ENCODE measurements around the gene ME3.

Gene ME3

GRCh38 chr11:86518211-86518610 is 154.2 kb downstream of the ME3 start:
- no peak for DNase-seq

DNA sequence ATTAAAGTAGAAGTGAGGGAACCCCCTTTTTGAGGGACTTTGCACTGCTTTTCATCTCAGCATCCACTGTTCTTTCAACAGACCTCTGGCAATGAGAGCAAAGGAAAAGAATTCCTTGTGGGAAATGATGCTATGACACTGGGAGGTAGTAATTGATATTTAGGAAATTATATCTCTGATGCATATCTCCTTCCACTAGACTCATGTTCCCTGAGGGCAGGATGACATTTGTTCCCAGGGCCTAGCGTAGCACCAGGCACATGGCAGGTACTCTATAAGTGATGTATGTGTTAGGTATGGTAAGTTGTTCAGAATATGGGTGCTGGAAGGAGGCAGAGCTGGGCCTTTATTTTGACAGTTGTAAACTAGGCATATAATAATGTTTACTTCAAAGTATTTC is 154.9 kb downstream of the ME3 start:
- DNase-seq = no peak

DNA sequence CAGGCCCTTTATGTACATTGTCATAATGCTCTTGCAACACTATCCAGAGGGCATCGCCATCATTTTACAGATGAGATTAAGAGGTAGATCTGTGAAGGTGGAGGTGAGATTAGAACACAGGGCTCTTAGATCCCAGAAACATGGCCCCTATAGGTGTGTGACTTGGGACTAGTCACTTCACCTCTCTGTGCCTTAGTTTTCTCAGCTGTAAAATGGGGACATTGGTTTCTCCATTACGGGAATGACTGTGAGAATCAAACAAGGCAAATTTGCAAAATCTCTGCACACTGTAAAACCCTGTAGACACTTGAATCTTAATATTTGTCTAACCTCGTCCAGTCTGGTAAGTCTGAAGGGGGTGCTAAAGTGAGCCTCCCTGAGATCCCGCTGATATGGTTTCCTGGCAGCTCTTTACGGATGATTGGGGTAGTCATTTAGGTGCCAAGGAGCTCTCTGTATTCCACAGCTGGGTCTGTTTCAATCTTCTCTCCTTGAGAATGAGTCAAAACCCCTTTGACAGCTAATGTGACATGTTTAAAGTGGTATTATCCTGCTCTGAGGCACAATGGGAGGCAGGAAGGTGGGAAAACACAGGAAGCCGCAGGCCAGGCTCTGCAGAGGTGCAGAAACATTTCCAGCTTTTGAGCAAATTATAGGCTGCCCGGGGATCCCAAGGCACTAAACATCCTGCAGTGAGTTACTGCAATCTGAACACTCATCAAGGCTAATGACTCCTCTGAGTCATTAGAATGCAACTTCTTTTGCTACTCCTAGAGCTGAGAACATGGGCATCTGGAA is 156.9 kb downstream of the ME3 start:
- peak in 11 of 56 donors; percentile 2 to 34 (median 5) for DNase-seq

DNA sequence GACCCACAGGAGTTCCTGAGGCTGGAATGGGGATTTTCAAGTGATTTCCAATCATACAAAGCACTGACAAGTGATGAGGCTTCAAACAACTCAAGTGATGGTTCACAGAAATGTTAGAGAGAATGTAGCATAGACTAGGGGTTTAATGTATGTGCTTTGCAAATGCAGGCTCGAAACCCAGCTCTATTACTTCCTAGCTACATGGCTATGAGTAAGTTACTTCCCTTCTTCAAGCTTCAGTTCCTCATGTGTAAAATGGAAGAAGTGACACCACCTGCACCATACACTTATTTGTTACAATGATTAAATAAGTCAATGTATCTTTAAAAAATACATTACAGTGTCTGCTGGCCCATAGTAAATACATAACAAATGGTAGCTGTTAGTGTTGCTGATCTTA is 158.0 kb downstream of the ME3 start:
- no peak for DNase-seq

GRCh38 chr11:86513746-86514373 is 158.6 kb downstream of the ME3 start:
- DNase-seq = no peak

DNA sequence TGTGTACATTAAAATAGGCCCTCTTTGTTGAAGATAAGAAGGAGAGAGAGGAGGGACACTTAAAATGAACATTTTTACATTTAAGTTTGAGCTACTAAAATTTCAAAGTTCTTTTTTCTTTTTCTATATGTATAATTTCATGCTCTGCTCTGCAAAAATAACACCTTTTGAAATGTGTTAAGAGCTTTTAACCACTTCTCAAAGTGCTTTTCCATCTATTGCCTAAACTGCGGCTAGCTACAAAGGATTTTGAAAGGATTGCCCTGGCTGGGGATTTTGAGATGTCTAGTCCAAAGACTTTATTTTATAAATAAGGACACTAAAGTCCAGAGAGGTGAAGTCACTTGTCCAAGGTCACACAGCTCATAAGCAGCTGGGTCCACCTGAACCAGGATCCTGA is 159.3 kb downstream of the ME3 start:
- no peak for DNase-seq

DNA sequence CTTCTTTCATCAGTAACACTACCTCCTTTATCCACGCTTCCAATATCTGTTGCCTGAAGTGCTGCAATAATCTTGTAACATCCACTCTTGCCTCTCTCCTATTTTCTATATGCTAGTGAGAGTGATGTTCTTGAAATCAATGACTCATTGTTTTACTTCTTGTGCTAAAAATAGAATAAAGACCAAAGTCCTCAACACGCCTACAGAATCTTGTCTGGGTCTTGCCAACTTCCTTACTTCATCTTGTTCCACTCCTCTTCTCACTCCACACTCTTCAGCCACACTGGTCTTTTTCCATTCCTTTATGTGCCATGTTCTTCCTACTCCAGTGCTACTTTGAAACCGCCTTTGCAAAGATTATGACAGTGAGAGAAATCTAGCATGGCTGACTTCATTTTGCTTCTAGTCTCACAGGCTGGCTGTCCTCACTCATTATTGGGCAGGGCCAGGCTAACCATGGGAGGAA is 161.3 kb downstream of the ME3 start:
- DNase-seq = no peak

- no peak for DNase-seq
Observed at GRCh38 chr11:86510674-86511073, 161.7 kb downstream of the ME3 start.

DNA sequence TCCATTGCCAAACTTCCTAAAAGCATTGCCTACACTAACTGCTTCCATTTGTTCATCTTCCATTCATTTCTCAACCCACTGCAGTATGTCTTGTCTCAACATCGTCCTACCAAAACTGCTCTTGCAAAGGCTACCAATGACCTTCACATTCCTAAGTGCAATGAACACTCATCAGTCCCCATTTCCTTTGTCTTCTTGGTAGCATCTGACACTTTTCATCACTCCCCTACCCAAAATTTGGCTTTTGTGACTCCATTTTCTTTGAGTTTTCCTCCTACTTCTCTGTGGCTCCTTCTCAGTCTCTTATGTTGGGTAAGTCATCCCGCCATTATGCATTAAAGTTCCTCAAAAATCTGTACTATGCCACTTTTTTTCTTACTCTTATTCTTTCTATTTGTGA is 162.3 kb downstream of the ME3 start:
- no peak for DNase-seq

DNA sequence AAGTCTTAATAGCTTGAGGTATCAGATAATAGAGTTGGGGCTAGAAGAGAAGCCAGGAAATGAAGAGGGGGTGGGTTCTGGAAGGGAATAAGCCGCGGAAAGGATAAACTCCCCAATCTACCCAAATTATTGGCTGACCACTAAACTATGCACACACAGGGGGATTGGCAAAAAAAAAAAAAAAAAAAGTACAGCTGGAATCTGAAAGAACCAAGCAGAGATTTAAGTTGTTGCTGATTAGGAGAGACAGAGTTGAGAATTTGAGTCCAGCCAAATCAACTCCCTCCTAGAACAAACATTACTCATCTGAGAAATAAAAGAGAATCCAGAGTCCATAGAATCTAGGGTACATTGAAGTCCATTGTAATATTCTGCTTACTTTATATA is 162.8 kb downstream of the ME3 start:
- no peak for DNase-seq

DNA sequence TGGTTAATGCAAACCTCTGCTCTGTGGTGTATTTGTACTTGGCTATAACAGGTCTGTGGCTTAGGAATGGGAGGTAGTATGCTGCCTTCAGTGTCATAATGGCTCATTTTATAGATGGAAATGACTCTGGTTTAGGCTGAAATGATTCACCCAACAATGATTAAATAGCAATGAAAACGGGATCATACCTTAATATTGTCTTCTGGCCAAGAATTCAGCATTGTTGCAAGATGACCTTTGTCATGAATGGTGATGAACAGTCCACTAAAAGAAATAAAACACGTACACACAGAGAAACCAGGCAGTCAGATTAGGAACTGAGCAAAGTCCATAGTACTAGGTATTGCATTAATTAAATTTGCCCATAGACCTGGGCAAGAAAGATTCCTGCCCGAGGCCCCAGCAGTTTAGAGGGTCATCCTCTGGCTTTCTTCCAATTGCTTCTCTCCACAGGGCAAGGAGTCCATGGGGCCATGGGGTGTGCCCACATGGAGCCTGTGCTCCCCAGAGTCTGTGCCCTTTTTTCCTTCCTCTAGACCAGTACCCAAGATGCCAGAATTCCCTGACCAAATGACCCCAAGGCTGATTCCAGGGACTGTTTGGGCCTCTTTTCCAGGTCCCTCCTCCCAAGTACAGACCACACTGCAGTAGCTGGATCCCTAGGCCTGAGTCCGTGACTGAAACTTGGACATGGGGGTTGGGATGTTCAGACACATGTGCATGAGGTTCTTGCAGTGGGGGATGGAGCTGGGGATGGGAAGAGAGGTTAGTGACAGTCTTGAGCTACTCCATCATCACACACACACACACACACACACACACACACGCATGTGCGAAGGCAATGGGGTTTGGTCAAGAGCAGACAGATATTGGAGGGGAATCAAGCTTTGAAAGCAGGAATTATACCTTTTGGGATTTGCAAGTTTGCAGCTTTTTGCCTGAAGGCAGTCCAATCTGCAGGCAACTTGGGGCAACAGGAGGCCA is 163.5 kb downstream of the ME3 start:
- no peak for DNase-seq

- DNase-seq = no peak
Observed at GRCh38 chr11:86507249-86507845, 165.1 kb downstream of the ME3 start.

DNA sequence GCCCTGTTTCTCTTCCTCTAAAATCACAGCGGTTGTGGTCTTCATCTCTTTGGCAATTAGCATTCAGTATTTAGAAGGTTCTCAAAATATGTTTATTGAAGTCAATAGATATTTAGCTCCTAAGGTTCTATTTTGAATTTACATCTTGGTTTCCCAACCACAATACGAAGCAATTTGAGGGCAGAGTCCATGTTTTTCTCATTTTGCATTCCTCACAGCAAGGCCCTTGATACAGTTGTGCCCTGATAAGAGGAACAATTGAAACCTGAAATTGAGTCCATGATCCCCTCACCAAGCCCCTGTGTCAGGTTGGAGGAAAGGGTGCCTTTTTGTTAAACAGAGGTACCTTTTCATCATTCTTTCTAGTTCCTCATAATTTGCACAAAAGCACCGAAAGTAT is 166.2 kb downstream of the ME3 start:
- DNase-seq = no peak

GRCh38 chr11:86503131-86503530 is 169.3 kb downstream of the ME3 start:
- no peak for DNase-seq

- no peak for DNase-seq
Observed at GRCh38 chr11:86502137-86502642, 170.2 kb downstream of the ME3 start.

DNA sequence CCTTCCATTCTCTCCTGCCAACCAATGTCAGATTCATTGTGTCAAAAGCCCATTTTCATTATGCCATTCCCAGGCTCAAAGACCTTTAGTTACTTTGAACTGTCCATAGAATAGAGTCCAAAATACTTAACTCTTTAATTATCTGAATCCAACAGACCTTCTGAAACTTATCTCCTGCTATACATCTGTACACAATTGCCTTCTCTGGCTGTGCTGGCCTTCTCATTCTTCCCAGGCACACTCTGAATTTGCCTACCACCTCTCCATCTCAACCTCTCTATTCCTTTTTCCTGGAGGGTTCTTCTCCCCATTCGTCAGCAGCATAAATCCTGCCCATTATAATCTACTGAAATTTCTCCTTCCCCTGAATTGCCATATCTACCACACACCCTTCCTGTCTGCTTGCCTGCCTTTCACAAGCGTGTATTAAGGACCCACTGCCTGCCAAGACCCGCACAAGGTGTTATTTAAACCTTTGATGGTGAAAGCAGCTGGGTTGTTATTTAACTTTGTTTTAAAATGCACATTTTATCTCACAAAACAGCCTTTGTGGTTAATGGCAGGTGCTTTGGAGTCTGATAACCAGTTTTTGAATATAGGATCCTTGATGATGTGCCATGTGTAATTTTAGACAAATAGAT is 171.8 kb downstream of the ME3 start:
- DNase-seq = no peak

DNA sequence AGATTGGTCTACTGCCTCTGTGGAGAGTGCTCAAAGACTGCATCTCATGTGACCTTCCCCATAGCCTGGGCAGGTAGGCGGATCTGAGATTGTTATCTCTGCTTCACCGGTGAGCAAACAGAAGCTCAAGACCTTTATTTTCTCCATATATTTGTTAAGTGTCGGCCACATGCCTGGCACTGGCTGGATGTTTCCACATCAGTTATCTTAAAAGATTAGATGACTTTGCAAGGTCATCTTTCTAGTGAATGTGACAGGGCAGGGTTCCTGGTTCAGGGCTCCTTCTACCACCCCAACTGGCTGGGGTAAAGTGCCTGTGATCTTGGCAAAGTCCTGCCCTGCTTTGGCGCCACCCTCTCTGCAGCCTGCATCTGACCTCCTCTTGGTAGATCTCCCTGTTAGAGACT is 172.7 kb downstream of the ME3 start:
- no peak for DNase-seq

GRCh38 chr11:86497836-86498235 is 174.6 kb downstream of the ME3 start:
- no peak for DNase-seq

GRCh38 chr11:86497310-86497709 is 175.1 kb downstream of the ME3 start:
- DNase-seq = no peak

DNA sequence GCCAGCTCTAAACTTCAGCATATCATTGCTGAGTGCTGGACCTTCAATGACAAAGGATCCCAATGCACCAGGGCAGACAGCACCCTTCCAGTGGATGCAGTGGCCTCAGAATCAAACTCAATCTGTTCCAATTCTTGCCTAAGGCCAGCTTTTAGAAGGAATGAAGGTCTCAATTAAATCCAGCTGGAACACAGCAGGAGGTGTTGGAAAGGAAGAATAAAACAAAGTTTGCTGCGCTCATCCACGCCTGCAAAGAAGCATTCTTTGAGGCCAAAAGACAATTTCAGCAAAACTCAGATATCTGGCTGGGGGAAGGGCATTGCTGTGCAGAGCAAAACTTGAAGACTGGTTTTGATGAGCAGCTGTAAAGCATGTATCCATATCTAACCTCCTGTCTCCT is 177.1 kb downstream of the ME3 start:
- DNase-seq = no peak
